SJCRH30 (cell line): ENCODE measurements around the gene TMEM179. TPM values are rescaled to one million over a fixed set of nuclear protein-coding genes. Genes with fewer than 3 reads are reported as not detected.

Experiments
- DNase-seq, 2 experiments: peaks; one replicate each; pipeline ENCODE4 v3.0.0-alpha.2; 2015 to 2020
- H3K27ac ChIP-seq: fragments of 250-450 bp; sonication (Bioruptor Pico); 2 replicates; pipeline ENCODE4 v1.5.1; 2020; ENCODE audit warnings: mild to moderate bottlenecking, moderate library complexity
- H3K27me3 ChIP-seq: fragments of 250-450 bp; sonication (Bioruptor Pico); 2 replicates; pipeline ENCODE4 v1.5.1; 2020; ENCODE audit warnings: mild to moderate bottlenecking, moderate library complexity
- H3K36me3 ChIP-seq: fragments of 250-450 bp; sonication (Bioruptor Pico); 2 replicates; pipeline ENCODE4 v1.5.1; 2020; ENCODE audit warnings: mild to moderate bottlenecking, moderate library complexity
- H3K4me1 ChIP-seq: fragments of 250-450 bp; sonication (Bioruptor Pico); 2 replicates; pipeline ENCODE4 v1.5.1; 2020; ENCODE audit warnings: mild to moderate bottlenecking, moderate library complexity
- H3K4me3 ChIP-seq: fragments of 250-450 bp; sonication (Bioruptor Pico); 2 replicates; pipeline ENCODE4 v1.5.1; 2020; ENCODE audit warnings: mild to moderate bottlenecking, moderate library complexity
- H3K9me3 ChIP-seq: fragments of 250-450 bp; sonication (Bioruptor Pico); replicated peaks from 2 replicates; pipeline ENCODE4 v1.5.1; 2020; ENCODE audit warnings: mild to moderate bottlenecking, moderate library complexity
- total RNA-seq: library from RNA; depleted of rRNA; stranded (reverse); fragments of >200 nt; shearing (Covaris generic); gene quantifications from 2 replicates; pipeline ENCODE4 v1.2.3, GENCODE V29; 2014

Gene TMEM179
- total RNA-seq, 1 experiment from 2014 or later = not detected

- no peaks in the 10 kb centered on the region for H3K4me1 ChIP-seq
- no peaks in the 10 kb centered on the region for H3K36me3 ChIP-seq
- no peak for DNase-seq
- peaks cover 71% of the 10 kb centered on the region for H3K27me3 ChIP-seq
- H3K4me3 ChIP-seq = no peak within 1 kb of the TSS
- H3K9me3 ChIP-seq = no peaks in the 10 kb centered on the region
- no peak within 1 kb of the TSS for H3K27ac ChIP-seq
Observed at GRCh38 chr14:104579507-104579906, 25.1 kb downstream of the TMEM179 start, which contains the start of gene C14orf180. Gene C14orf180, plus strand, starts transcription at chr14:104579764. Its CDS starts 6,667 bp downstream, at chr14:104586431.

DNA sequence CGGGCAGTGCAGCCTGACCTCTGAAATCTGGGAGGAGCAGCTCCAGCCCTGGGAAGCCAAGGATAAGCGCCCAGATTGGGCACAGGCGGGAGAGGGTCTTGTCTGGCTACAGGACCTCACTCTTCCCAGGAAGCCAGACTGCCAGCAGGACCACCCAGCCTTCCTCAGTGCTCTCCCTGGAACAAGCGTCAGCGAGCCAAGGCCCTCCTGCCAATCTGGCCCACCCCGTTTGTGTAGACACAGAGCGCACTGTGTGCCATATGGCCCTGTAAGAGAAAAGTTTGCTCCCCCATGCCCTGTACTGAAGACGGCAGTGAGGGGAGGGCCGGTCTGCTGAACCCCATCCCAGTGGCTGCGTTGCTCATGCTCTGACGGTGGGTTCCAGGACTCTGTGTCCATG lies 26.3 kb downstream of the TMEM179 start:
- Histone ChIP-seq H3K27ac (no peak overlapping the region), H3K4me1 (no peaks in the 10 kb centered on the region), H3K27me3 (peaks cover 69% of the 10 kb centered on the region), H3K9me3 (no peaks in the 10 kb centered on the region), H3K4me3 (no peak overlapping the region), H3K36me3 (no peaks in the 10 kb centered on the region)
- DNase-seq = no peak

DNA sequence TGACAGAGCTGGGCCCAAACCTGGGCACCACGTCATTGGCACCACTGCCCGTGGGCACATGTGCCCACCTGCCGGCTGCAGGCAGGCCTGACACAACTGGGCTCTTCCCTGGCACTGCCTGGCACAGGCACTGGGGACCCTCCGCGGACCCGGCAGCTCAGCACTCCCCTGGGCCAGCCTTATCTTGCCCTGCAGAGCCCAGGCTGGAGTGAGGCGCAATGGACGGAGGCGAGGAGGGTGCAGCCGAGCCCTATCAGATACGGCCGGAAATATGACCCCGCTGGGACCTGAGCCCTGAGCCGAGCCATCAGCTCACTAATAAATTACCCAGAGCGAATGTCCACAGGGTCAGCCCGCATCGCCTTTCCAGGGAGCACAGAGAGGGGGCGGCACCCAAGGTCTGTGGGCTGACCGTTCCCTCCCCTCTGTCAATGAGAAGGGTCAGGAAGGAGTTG lies 26.7 kb downstream of the TMEM179 start:
- no peaks in the 10 kb centered on the region for H3K4me1 ChIP-seq

GRCh38 chr14:104577426-104577825 lies 27.1 kb downstream of the TMEM179 start:
- Histone ChIP-seq H3K4me1 (no peaks in the 10 kb centered on the region), H3K27ac (no peak overlapping the region), H3K27me3 (peaks cover 60% of the 10 kb centered on the region), H3K9me3 (no peaks in the 10 kb centered on the region), H3K4me3 (no peak overlapping the region), H3K36me3 (no peaks in the 10 kb centered on the region)
- DNase-seq = no peak

More for the DNA sequence above, 26.7 kb downstream of the TMEM179 start:
- Histone ChIP-seq H3K36me3 (no peaks in the 10 kb centered on the region), H3K27ac (no peak overlapping the region), H3K27me3 (peaks cover 64% of the 10 kb centered on the region), H3K4me3 (no peak overlapping the region), H3K9me3 (no peaks in the 10 kb centered on the region)
- DNase-seq = no peak

DNA sequence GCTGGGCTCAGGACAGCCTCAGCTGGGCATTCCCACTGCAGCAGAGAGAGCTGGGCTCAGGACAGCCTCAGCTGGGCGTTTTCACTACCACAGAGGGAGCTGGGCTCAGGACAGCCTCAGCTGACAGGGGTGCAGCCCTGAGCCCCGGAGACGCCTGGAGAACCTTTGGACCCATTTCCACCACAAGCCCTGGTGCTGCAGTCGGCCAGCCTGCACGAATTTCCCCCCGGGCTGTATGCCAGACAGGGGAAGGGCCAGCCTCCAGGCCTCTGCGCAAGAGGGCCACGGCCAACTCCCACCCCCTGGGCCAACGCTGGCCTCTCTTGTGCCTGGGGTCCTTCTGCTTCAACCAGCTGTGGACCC lies 27.6 kb downstream of the TMEM179 start:
- Histone ChIP-seq H3K4me1 (no peaks in the 10 kb centered on the region), H3K36me3 (no peaks in the 10 kb centered on the region), H3K27ac (no peak overlapping the region), H3K9me3 (no peaks in the 10 kb centered on the region), H3K27me3 (peaks cover 55% of the 10 kb centered on the region), H3K4me3 (no peak overlapping the region)
- DNase-seq = no peak

GRCh38 chr14:104576232-104576969 lies 28.2 kb downstream of the TMEM179 start:
- H3K27ac ChIP-seq = no peak overlapping the region
- no peak for DNase-seq
- H3K4me1 ChIP-seq = no peaks in the 10 kb centered on the region

DNA sequence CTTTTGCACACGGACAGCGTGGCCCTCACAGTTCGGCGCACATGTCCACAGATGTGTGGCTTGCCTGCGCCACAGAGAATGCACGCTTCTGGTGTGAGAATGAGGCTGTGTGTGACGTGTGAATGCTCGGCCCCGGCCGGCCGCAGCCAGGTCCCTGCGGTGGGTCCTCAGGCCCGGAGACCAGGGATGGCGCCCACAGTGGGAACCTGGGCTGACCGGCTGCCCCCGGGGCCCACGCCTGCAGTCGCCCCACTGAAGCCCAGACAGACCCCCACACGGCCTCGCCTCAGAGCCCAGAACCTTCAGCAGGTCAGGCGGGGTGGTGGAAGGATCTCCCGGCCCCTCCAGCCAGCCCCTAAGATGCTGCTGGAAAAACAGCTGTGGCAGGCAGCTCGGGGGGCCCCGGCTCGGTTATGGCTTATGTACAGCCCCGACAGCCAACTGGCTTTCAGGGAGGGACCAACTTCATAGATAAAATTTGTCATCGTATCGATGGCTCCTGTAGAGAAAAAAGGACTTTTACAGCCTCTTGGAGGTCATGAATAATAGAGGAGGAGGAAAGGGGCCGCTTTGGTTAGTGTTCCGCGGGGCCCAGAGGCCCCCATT lies 29.5 kb downstream of the TMEM179 start:
- Histone ChIP-seq H3K36me3 (no peaks in the 10 kb centered on the region), H3K9me3 (no peaks in the 10 kb centered on the region)

More at GRCh38 chr14:104576232-104576969, 28.2 kb downstream of the TMEM179 start:
- peaks cover 53% of the 10 kb centered on the region for H3K27me3 ChIP-seq
- H3K4me3 ChIP-seq = no peak overlapping the region
- no peaks in the 10 kb centered on the region for H3K9me3 ChIP-seq
- no peaks in the 10 kb centered on the region for H3K36me3 ChIP-seq

GRCh38 chr14:104574536-104574935 lies 30.0 kb downstream of the TMEM179 start:
- Histone ChIP-seq H3K27me3 (peaks cover 51% of the 10 kb centered on the region), H3K4me3 (no peak overlapping the region), H3K27ac (no peak overlapping the region), H3K9me3 (no peaks in the 10 kb centered on the region), H3K4me1 (no peaks in the 10 kb centered on the region), H3K36me3 (no peaks in the 10 kb centered on the region)
- no peak for DNase-seq

More for the DNA sequence above, 29.5 kb downstream of the TMEM179 start:
- Histone ChIP-seq H3K4me3 (no peak overlapping the region), H3K4me1 (no peaks in the 10 kb centered on the region), H3K27me3 (peaks cover 51% of the 10 kb centered on the region), H3K27ac (no peak overlapping the region)
- no peak for DNase-seq

GRCh38 chr14:104573930-104574329 lies 30.6 kb downstream of the TMEM179 start:
- H3K27me3 ChIP-seq = peaks cover 51% of the 10 kb centered on the region

DNA sequence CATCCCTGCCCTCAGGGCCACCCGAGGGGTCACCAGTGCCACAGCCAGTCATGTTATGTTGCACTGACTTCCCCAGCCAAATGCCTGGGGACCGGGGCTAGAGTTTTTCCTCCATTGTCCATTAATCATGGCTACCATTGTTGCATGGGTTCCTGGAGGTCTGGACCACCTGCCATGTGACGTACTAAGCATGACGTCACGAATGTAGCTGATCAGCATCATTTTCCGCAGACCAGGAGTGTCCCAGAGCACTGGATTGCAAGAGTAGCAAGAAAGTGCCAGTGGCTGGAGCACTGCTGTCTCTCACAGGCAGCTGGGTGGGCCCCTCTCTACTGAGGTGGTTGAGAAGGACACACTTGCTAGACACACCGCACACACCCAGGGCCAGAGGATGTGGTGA lies 31.9 kb downstream of the TMEM179 start:
- no peak overlapping the region for H3K27ac ChIP-seq
- peaks cover 4% of the 10 kb centered on the region; the same call in 1 of the 2 replicates for H3K4me1 ChIP-seq
- H3K4me3 ChIP-seq = no peak overlapping the region
- no peaks in the 10 kb centered on the region for H3K36me3 ChIP-seq
- no peaks in the 10 kb centered on the region for H3K9me3 ChIP-seq
- DNase-seq = no peak
- peaks cover 48% of the 10 kb centered on the region for H3K27me3 ChIP-seq

More at GRCh38 chr14:104573930-104574329, 30.6 kb downstream of the TMEM179 start:
- Histone ChIP-seq H3K4me1 (peaks cover 4% of the 10 kb centered on the region; the same call in 1 of the 2 replicates), H3K27ac (no peak overlapping the region), H3K4me3 (no peak overlapping the region), H3K36me3 (no peaks in the 10 kb centered on the region), H3K9me3 (no peaks in the 10 kb centered on the region)
- no peak for DNase-seq

GRCh38 chr14:104572024-104572626 lies 32.4 kb downstream of the TMEM179 start:
- no peaks in the 10 kb centered on the region for H3K9me3 ChIP-seq
- H3K4me1 ChIP-seq = peaks cover 4% of the 10 kb centered on the region; the same call in 1 of the 2 replicates
- no peak overlapping the region for H3K27ac ChIP-seq
- peaks cover 52% of the 10 kb centered on the region for H3K27me3 ChIP-seq
- DNase-seq = no peak
- no peaks in the 10 kb centered on the region for H3K36me3 ChIP-seq
- no peak overlapping the region for H3K4me3 ChIP-seq

DNA sequence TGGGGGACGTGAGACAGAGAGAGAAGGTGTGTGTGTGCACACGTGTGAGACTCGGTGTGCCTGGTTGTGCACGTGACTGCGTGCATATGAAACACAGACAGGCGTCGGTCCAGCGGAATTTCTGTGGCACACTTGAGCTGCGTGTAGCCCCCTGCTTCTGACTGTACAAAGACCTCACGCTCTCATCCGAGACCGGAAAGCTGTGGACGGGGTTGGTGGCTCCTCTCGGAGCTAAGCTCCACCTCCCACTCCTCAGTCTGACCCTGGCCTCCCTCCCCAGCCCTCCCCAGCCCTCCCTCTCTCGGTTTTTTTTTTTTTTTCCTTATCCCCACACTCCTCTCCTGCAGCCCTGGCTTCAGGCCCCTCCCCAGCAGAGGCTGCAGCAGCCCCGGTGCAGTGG lies 33.3 kb downstream of the TMEM179 start:
- Histone ChIP-seq H3K27me3 (peaks cover 57% of the 10 kb centered on the region), H3K4me1 (peaks cover 4% of the 10 kb centered on the region; the same call in 1 of the 2 replicates), H3K9me3 (no peaks in the 10 kb centered on the region), H3K36me3 (no peaks in the 10 kb centered on the region), H3K27ac (no peak overlapping the region), H3K4me3 (no peak overlapping the region)
- DNase-seq = no peak

GRCh38 chr14:104569435-104569834 lies 35.1 kb downstream of the TMEM179 start:
- no peaks in the 10 kb centered on the region for H3K36me3 ChIP-seq
- H3K27me3 ChIP-seq = peaks cover 64% of the 10 kb centered on the region
- no peaks in the 10 kb centered on the region for H3K9me3 ChIP-seq
- peaks cover 4% of the 10 kb centered on the region; the same call in 1 of the 2 replicates for H3K4me1 ChIP-seq
- DNase-seq = no peak
- no peak overlapping the region for H3K4me3 ChIP-seq
- no peak overlapping the region for H3K27ac ChIP-seq

DNA sequence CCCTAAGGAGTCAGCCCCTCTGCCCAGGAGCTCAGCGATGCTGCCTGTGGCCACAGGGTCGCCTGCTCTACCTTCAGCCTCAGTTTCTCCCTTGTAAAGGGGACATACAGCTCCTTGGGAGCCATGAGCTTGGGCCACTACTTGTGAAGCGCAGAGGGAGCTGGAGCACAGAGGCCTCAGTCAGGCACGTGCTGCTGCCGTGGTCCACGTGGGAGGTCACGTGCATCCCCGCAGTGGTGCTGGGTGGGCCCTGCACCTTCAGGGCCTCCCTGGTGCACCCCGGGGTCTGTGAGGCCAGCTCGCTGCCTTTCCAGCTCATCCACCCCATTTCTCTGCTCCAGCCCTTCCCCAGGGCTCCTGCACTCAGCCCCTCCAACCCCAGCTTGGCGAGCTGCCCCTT lies 36.0 kb downstream of the TMEM179 start:
- no peak for DNase-seq
- H3K9me3 ChIP-seq = no peaks in the 10 kb centered on the region
- peaks cover 64% of the 10 kb centered on the region for H3K27me3 ChIP-seq
- no peak overlapping the region for H3K27ac ChIP-seq
- H3K36me3 ChIP-seq = no peaks in the 10 kb centered on the region
- peaks cover 10% of the 10 kb centered on the region for H3K4me1 ChIP-seq
- no peak overlapping the region for H3K4me3 ChIP-seq

DNA sequence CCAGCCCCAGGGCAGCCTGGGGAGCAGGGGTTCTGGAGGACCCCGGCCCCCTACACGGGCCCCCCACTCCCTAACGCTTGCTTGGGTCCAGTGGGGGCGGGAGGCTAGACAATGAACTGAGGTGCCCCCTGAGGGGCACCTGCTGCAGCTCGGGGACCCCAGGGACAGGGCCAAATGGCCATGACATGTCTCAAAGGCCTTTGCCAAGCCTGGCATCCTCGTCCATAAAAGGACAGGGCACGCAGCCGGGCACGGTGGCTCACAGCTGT lies 36.7 kb downstream of the TMEM179 start:
- peaks cover 64% of the 10 kb centered on the region for H3K27me3 ChIP-seq
- peaks cover 16% of the 10 kb centered on the region for H3K4me1 ChIP-seq
- H3K27ac ChIP-seq = no peak overlapping the region
- no peaks in the 10 kb centered on the region for H3K9me3 ChIP-seq
- DNase-seq = no peak
- H3K36me3 ChIP-seq = no peaks in the 10 kb centered on the region
- no peak overlapping the region for H3K4me3 ChIP-seq
